ENCODE measurements around the gene CYYR1.

Gene CYYR1

GRCh38 chr21:26546446-26547097 lies 26.5 kb downstream of the CYYR1 start:
- H3K4me3 ChIP-seq (ENCODE audit: control insufficient read depth, low read depth, low read length): no peak overlapping the region
- no peak for TF ChIP-seq CTCF (IDR thresholded peaks at IDR 0.05; ENCODE audit: control insufficient read depth, insufficient read depth, low read depth, low read length, missing control alignments)
- no peak for DNase-seq (ENCODE audit: low read depth)

GRCh38 chr21:26544201-26544775 lies 28.8 kb downstream of the CYYR1 start:
- no peak for TF ChIP-seq CTCF (IDR thresholded peaks at IDR 0.05; ENCODE audit: control insufficient read depth, insufficient read depth, low read depth, low read length, missing control alignments)
- DNase-seq (ENCODE audit: low read depth): no peak
- H3K4me3 ChIP-seq (ENCODE audit: control insufficient read depth, low read depth, low read length): no peak overlapping the region

GRCh38 chr21:26540651-26541050 lies 32.4 kb downstream of the CYYR1 start:
- H3K4me3 ChIP-seq (ENCODE audit: control insufficient read depth, low read depth, low read length): no peak overlapping the region
- no peak for DNase-seq (ENCODE audit: low read depth)
- no peak for TF ChIP-seq CTCF (IDR thresholded peaks at IDR 0.05; ENCODE audit: control insufficient read depth, insufficient read depth, low read depth, low read length, missing control alignments)

GRCh38 chr21:26539566-26539965 lies 33.5 kb downstream of the CYYR1 start:
- no peak for TF ChIP-seq CTCF (IDR thresholded peaks at IDR 0.05; ENCODE audit: control insufficient read depth, insufficient read depth, low read depth, low read length, missing control alignments)
- no peak for DNase-seq (ENCODE audit: low read depth)

GRCh38 chr21:26534517-26534916 lies 38.6 kb downstream of the CYYR1 start:
- TF ChIP-seq CTCF (IDR thresholded peaks at IDR 0.05; ENCODE audit: control insufficient read depth, insufficient read depth, low read depth, low read length, missing control alignments): no peak
- no peak overlapping the region for H3K4me3 ChIP-seq (ENCODE audit: control insufficient read depth, low read depth, low read length)
- DNase-seq (ENCODE audit: low read depth): no peak

More at GRCh38 chr21:26539566-26539965, 33.5 kb downstream of the CYYR1 start:
- H3K4me3 ChIP-seq (ENCODE audit: control insufficient read depth, low read depth, low read length): no peak overlapping the region

GRCh38 chr21:26532208-26532607 lies 40.9 kb downstream of the CYYR1 start:
- TF ChIP-seq CTCF (IDR thresholded peaks at IDR 0.05; ENCODE audit: control insufficient read depth, insufficient read depth, low read depth, low read length, missing control alignments): no peak
- DNase-seq (ENCODE audit: low read depth): no peak
- H3K4me3 ChIP-seq (ENCODE audit: control insufficient read depth, low read depth, low read length): no peak overlapping the region
